Nephron (organoid): Measurements from ENCODE around the gene DAB1.

Experiments used
- H3K27ac Mint-ChIP-seq, 3 experiments: 2 replicates each; pipeline ENCODE4 v1.8.0; 2020; ENCODE audit warnings: mixed read lengths in 3 of 3, mild to moderate bottlenecking in 2 of 3, moderate library complexity in 1 of 3
- H3K27me3 Mint-ChIP-seq: 2 replicates; pipeline ENCODE4 v1.8.0; 2021; ENCODE audit warnings: low read depth, mild to moderate bottlenecking, moderate library complexity, mixed read lengths
- H3K36me3 Mint-ChIP-seq: 2 replicates; pipeline ENCODE4 v1.8.0; 2020; ENCODE audit warnings: low read depth, mixed read lengths
- H3K4me1 Mint-ChIP-seq: 2 replicates; pipeline ENCODE4 v1.8.0; 2020; ENCODE audit warnings: mixed read lengths
- H3K4me3 Mint-ChIP-seq, 3 experiments: 2 replicates each; pipeline ENCODE4 v1.8.0; 2020; ENCODE audit warnings: mild to moderate bottlenecking in 3 of 3, mixed read lengths in 3 of 3, moderate library complexity in 2 of 3
- H3K9me3 Mint-ChIP-seq: 2 replicates; pipeline ENCODE4 v1.8.0; 2020; ENCODE audit warnings: mixed read lengths
- TF ChIP-seq, protein P1 (sequence below), 3 experiments: fragments of 200-600 bp; sonication (generic); IDR thresholded peaks; one replicate each; pipeline ENCODE4 v1.5.0; 2021; ENCODE audit warnings: antibody characterized with exemption in 3 of 3; ENCODE audit not compliant: unreplicated experiment in 3 of 3

The DAB1 gene

DNA sequence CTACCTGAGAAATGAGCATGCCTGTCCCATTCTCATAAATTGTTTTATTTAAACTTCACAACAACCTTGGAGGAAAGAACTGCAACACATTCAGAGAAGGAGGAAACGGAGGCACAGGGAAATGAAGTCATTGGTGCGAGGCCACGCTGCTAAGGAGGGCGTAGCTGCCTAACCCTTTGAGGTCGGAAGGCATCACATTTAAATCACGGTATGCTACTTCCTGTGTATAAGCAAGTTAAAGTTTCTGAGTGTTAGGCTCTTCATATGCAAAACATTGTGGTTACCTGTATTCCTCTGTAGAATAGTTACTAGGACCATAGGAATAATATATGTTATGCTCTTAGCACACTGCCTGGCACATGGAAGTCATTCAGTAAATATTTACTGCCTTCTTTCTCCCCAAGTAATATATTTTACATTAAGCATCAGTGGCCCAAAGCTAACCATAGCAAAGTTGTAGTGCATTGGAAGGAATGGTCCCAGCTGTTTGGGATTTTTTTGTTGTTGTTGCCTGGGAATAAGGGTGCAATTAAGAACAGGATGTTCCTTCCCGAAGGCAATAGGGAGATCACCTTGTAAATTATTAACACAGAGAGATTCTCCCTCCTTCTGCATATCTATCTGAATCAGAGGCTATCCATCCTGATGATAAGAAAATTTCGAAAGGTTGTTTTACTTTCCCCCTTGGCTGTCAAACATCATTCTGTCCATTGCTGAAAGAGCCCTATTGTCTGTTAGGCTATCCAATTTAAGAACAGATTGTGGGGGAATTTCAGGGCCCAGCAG lies 265.8 kb downstream of the DAB1 start:
- Mint-ChIP-seq H3K4me3 (no peak overlapping the region), H3K27ac (no peak overlapping the region), H3K36me3 (peaks cover 3% of the 10 kb centered on the region), H3K9me3 (peaks cover 14% of the 10 kb centered on the region), H3K27me3 (peaks cover 34% of the 10 kb centered on the region), H3K4me1 (no peaks in the 10 kb centered on the region)
- TF ChIP-seq, protein P1, sequence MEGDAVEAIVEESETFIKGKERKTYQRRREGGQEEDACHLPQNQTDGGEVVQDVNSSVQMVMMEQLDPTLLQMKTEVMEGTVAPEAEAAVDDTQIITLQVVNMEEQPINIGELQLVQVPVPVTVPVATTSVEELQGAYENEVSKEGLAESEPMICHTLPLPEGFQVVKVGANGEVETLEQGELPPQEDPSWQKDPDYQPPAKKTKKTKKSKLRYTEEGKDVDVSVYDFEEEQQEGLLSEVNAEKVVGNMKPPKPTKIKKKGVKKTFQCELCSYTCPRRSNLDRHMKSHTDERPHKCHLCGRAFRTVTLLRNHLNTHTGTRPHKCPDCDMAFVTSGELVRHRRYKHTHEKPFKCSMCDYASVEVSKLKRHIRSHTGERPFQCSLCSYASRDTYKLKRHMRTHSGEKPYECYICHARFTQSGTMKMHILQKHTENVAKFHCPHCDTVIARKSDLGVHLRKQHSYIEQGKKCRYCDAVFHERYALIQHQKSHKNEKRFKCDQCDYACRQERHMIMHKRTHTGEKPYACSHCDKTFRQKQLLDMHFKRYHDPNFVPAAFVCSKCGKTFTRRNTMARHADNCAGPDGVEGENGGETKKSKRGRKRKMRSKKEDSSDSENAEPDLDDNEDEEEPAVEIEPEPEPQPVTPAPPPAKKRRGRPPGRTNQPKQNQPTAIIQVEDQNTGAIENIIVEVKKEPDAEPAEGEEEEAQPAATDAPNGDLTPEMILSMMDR (IDR thresholded peaks at IDR 0.05; ENCODE audit: unreplicated experiment in 3 of 3): no peak

- H3K27ac Mint-ChIP-seq: no peak overlapping the region
- H3K4me1 Mint-ChIP-seq: no peaks in the 10 kb centered on the region
- no peak overlapping the region for H3K4me3 Mint-ChIP-seq
- H3K27me3 Mint-ChIP-seq: peaks cover 25% of the 10 kb centered on the region
- H3K9me3 Mint-ChIP-seq: peaks cover 14% of the 10 kb centered on the region
- TF ChIP-seq, protein P1 (IDR thresholded peaks at IDR 0.05; ENCODE audit: unreplicated experiment in 3 of 3): no peak
- H3K36me3 Mint-ChIP-seq: peaks cover 3% of the 10 kb centered on the region
These were observed 267.0 kb downstream of the DAB1 start for GRCh38 chr1:57156907-57157306.

DNA sequence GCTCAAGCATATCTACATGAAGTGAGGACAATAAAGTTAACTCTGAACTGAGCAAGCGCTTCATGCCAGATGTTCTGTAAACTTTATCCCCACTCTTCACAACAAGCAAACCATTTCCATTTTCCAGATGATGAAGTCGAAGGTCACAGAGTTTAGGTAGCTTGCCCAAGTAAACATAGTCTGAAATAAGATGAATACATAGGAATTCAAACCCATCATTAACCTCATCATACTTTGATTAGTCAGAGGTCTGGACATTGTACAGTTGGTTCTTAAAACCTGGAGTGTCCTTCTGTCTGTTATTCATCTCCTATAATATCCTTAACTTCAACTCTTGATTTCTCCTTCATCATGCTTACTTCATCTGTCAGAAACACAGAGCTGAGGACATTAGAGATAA lies 277.8 kb downstream of the DAB1 start:
- no peaks in the 10 kb centered on the region for H3K4me1 Mint-ChIP-seq
- no peak overlapping the region for H3K4me3 Mint-ChIP-seq
- H3K36me3 Mint-ChIP-seq: no peaks in the 10 kb centered on the region
- no peak overlapping the region for H3K27ac Mint-ChIP-seq
- H3K27me3 Mint-ChIP-seq: peaks cover 3% of the 10 kb centered on the region
- no peaks in the 10 kb centered on the region for H3K9me3 Mint-ChIP-seq
- TF ChIP-seq, protein P1 (IDR thresholded peaks at IDR 0.05; ENCODE audit: unreplicated experiment in 3 of 3): no peak

- H3K4me3 Mint-ChIP-seq: no peak overlapping the region
- H3K36me3 Mint-ChIP-seq: no peaks in the 10 kb centered on the region
- H3K27ac Mint-ChIP-seq: no peak overlapping the region
- H3K9me3 Mint-ChIP-seq: no peaks in the 10 kb centered on the region
- no peaks in the 10 kb centered on the region for H3K4me1 Mint-ChIP-seq
- peaks cover 5% of the 10 kb centered on the region for H3K27me3 Mint-ChIP-seq
- TF ChIP-seq, protein P1 (IDR thresholded peaks at IDR 0.05; ENCODE audit: unreplicated experiment in 3 of 3): no peak
These were observed 280.9 kb downstream of the DAB1 start for GRCh38 chr1:57142999-57143398.

DNA sequence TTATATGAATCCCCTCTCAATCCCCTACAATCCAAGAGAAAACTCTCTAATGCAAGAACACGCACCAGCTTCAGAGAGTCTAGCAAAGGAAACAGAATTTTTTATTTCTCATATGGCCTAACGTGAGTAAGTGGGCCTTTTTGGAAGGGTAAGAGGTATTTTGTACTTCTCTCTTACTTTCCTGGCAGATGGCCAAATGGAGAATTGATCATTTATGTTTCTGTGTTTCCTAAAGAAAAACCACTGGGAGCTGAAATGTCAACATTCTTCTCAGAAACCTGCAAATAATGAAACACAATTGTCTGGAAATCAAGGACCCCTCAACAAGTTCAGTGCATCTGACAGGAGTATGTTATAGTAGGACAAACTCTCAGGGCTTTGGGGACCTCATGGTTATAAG lies 281.7 kb downstream of the DAB1 start:
- TF ChIP-seq, protein P1 (IDR thresholded peaks at IDR 0.05; ENCODE audit: unreplicated experiment in 3 of 3): no peak
- no peaks in the 10 kb centered on the region for H3K36me3 Mint-ChIP-seq

More for the DNA sequence above, 281.7 kb downstream of the DAB1 start:
- H3K27ac Mint-ChIP-seq: no peak overlapping the region
- H3K4me1 Mint-ChIP-seq: no peaks in the 10 kb centered on the region
- no peaks in the 10 kb centered on the region for H3K9me3 Mint-ChIP-seq
- H3K27me3 Mint-ChIP-seq: peaks cover 9% of the 10 kb centered on the region
- no peak overlapping the region for H3K4me3 Mint-ChIP-seq
